HEK293 (cell line): ENCODE data around the gene CD82.

ENCODE experiments used
- CTCF ChIA-PET: fragments of 350-600 bp; formaldehyde crosslinking; extraction: SDS; loops from one replicate; lab custom pipeline; 2021; ENCODE audit warnings: antibody characterized with exemption; lab: Yijun Ruan, JAX
- POLR2A ChIA-PET: fragments of 300-600 bp; formaldehyde crosslinking; extraction: SDS; loops from one replicate; lab custom pipeline; 2020; ENCODE audit warnings: antibody characterized with exemption, inconsistent platforms; lab: Yijun Ruan, JAX
- H3K27ac ChIP-seq: fragments of 200-500 bp; sonication (Bioruptor generic); 2 replicates; pipeline ENCODE4 v1.5.1; 2014; ENCODE audit warnings: low read depth, low read length, control low read depth, inconsistent platforms; ENCODE audit errors: extremely low read depth
- H3K36me3 ChIP-seq, 2 experiments: fragments of 200-500 bp in 1 of 2; sonication (Bioruptor generic) in 1 of 2; 1 replicate in 1 of 2; 2 replicates in 1 of 2; pipeline ENCODE4 v1.5.1; 2014 to 2017; ENCODE audit warnings: inconsistent platforms in 2 of 2, low read length in 2 of 2; ENCODE audit not compliant: control insufficient read depth in 2 of 2, insufficient read depth in 1 of 2
- H3K4me1 ChIP-seq: fragments of 200-500 bp; sonication (Bioruptor generic); 2 replicates; pipeline ENCODE4 v1.5.1; 2014; ENCODE audit warnings: mild to moderate bottlenecking, low read length, inconsistent platforms; ENCODE audit not compliant: control insufficient read depth, insufficient read depth
- H3K4me3 ChIP-seq: 2 replicates; pipeline ENCODE4 v1.5.1; 2011; ENCODE audit warnings: low read depth, mild to moderate bottlenecking, control low read depth, low read length, moderate library complexity
- H3K9me3 ChIP-seq: fragments of 200-500 bp; sonication (Bioruptor generic); 2 replicates; pipeline ENCODE4 v1.5.1; 2014; ENCODE audit warnings: low read depth, low read length, inconsistent platforms; ENCODE audit not compliant: control insufficient read depth, insufficient read depth
- ATF2 ChIP-seq: fragments of 450-650 bp; formaldehyde crosslinking; IDR thresholded peaks from 2 replicates; pipeline ENCODE4 v1.5.1; 2016; ENCODE audit warnings: missing biosample characterization, missing genetic modification characterization, low read depth
- EGR2 ChIP-seq: fragments of 450-650 bp; formaldehyde crosslinking; IDR thresholded peaks from 2 replicates; pipeline ENCODE4 v1.5.1; 2016; ENCODE audit warnings: low read depth, missing biosample characterization, missing genetic modification characterization
- ELK4 ChIP-seq: IDR thresholded peaks from 2 replicates; pipeline ENCODE4 v1.6.1; 2011; ENCODE audit warnings: mild to moderate bottlenecking, low read depth, low read length, borderline replicate concordance
- KLF16 ChIP-seq: fragments of 450-650 bp; formaldehyde crosslinking; IDR thresholded peaks from 2 replicates; pipeline ENCODE4 v1.5.1; 2017; ENCODE audit warnings: missing biosample characterization, missing genetic modification characterization
- KLF17 ChIP-seq: fragments of 450-650 bp; formaldehyde crosslinking; IDR thresholded peaks from 2 replicates; pipeline ENCODE4 v1.5.1; 2016; ENCODE audit warnings: missing biosample characterization, missing genetic modification characterization
- PRDM6 ChIP-seq: fragments of 450-650 bp; formaldehyde crosslinking; IDR thresholded peaks from 2 replicates; pipeline ENCODE4 v1.5.1; 2017; ENCODE audit warnings: missing biosample characterization, missing genetic modification characterization
- WT1 ChIP-seq: fragments of 450-650 bp; formaldehyde crosslinking; IDR thresholded peaks from 2 replicates; pipeline ENCODE4 v1.5.1; 2016; ENCODE audit warnings: missing biosample characterization, missing genetic modification characterization
- YY1 ChIP-seq: fragments of 450-650 bp; formaldehyde crosslinking; IDR thresholded peaks from 2 replicates; pipeline ENCODE4 v1.5.1; 2018; ENCODE audit warnings: missing biosample characterization, missing genetic modification characterization
- ZBTB26 ChIP-seq: fragments of 450-650 bp; formaldehyde crosslinking; optimal IDR thresholded peaks from 2 replicates; pipeline ENCODE3; 2016; ENCODE audit warnings: missing biosample characterization, mild to moderate bottlenecking, missing genetic modification characterization
- ZNF175 ChIP-seq: fragments of 450-650 bp; formaldehyde crosslinking; IDR thresholded peaks from 2 replicates; pipeline ENCODE4 v1.5.1; 2016; ENCODE audit warnings: missing biosample characterization, missing genetic modification characterization
- ZNF324 ChIP-seq: fragments of 450-650 bp; formaldehyde crosslinking; IDR thresholded peaks from 2 replicates; pipeline ENCODE4 v1.5.1; 2016; ENCODE audit warnings: missing biosample characterization, missing genetic modification characterization
- ZNF350 ChIP-seq: fragments of 450-650 bp; formaldehyde crosslinking; IDR thresholded peaks from 2 replicates; pipeline ENCODE4 v1.5.0; 2017; ENCODE audit warnings: missing biosample characterization, mild to moderate bottlenecking, missing genetic modification characterization
- ZNF530 ChIP-seq: fragments of 450-650 bp; formaldehyde crosslinking; IDR thresholded peaks from 2 replicates; pipeline ENCODE4 v1.5.1; 2016; ENCODE audit warnings: low read depth, missing biosample characterization, missing genetic modification characterization
- ZNF544 ChIP-seq: fragments of 450-650 bp; formaldehyde crosslinking; IDR thresholded peaks from 2 replicates; pipeline ENCODE4 v1.5.0; 2017; ENCODE audit warnings: missing biosample characterization, missing genetic modification characterization
- ZNF549 ChIP-seq: fragments of 450-650 bp; IDR thresholded peaks from 2 replicates; pipeline ENCODE4 v1.5.1; 2018; ENCODE audit warnings: missing biosample characterization, missing genetic modification characterization, mild to moderate bottlenecking, inconsistent platforms, moderate library complexity
- ZNF580 ChIP-seq: fragments of 450-650 bp; formaldehyde crosslinking; IDR thresholded peaks from 2 replicates; pipeline ENCODE4 v1.5.1; 2016; ENCODE audit warnings: missing biosample characterization, missing genetic modification characterization
- ZNF629 ChIP-seq: fragments of 450-650 bp; formaldehyde crosslinking; IDR thresholded peaks from 2 replicates; pipeline ENCODE4 v1.5.1; 2017; ENCODE audit warnings: missing biosample characterization, missing genetic modification characterization
- ZNF654 ChIP-seq: fragments of 450-650 bp; formaldehyde crosslinking; IDR thresholded peaks from 2 replicates; pipeline ENCODE4 v1.5.1; 2016; ENCODE audit warnings: low read depth, missing biosample characterization, missing genetic modification characterization
- ZNF704 ChIP-seq: fragments of 450-650 bp; formaldehyde crosslinking; IDR thresholded peaks from 2 replicates; pipeline ENCODE4 v1.5.1; 2016; ENCODE audit warnings: missing biosample characterization, missing genetic modification characterization
- ZNF843 ChIP-seq: fragments of 450-650 bp; formaldehyde crosslinking; IDR thresholded peaks from 2 replicates; pipeline ENCODE4 v1.5.1; 2016; ENCODE audit warnings: missing biosample characterization, missing genetic modification characterization
- ZSCAN16 ChIP-seq: fragments of 450-650 bp; formaldehyde crosslinking; IDR thresholded peaks from 2 replicates; pipeline ENCODE4 v1.5.1; 2016; ENCODE audit warnings: missing biosample characterization, missing genetic modification characterization
- ZSCAN23 ChIP-seq: fragments of 450-650 bp; formaldehyde crosslinking; IDR thresholded peaks from 2 replicates; pipeline ENCODE4 v1.5.1; 2016; ENCODE audit warnings: missing biosample characterization, missing genetic modification characterization

Gene CD82

GRCh38 chr11:44602891-44603310, 37.4 kb downstream of the CD82 start:
- no peak for TF ChIP-seq ZBTB26 (tag by site-specific recombination)
- no peak for TF ChIP-seq ZNF530 (tag by site-specific recombination)
- no peak for TF ChIP-seq ATF2 (tag by site-specific recombination)
- no peak for TF ChIP-seq ZNF175 (tag by site-specific recombination)
- no peaks in the 10 kb centered on the region; the same call in 1 of the 2 replicates for H3K4me1 ChIP-seq
- POLR2A ChIA-PET = no interaction called here
- H3K36me3 ChIP-seq = no peaks in the 10 kb centered on the region
- H3K4me3 ChIP-seq = no peak overlapping the region
- CTCF ChIA-PET = interaction anchor here (0.7 to 1.4 kb wide), 3 partner anchors 14 to 333 kb away, joined by 3 to 6 read pairs (median 3); no protein-coding TSS in a partner anchor
- no peaks in the 10 kb centered on the region for H3K9me3 ChIP-seq
- H3K27ac ChIP-seq = no peak overlapping the region

- no peak overlapping the region for H3K4me3 ChIP-seq
- TF ChIP-seq ZNF544 = no peak
- no peak for TF ChIP-seq ZNF549 (tag by site-specific recombination)
- TF ChIP-seq EGR2 (tag by site-specific recombination) = peak; percentile 37; the same call in 1 of the 2 replicates
- TF ChIP-seq, all 188 proteins: peak for 1
- POLR2A ChIA-PET = no interaction called here
- no peaks in the 10 kb centered on the region for H3K36me3 ChIP-seq
- peaks cover 7% of the 10 kb centered on the region for H3K4me1 ChIP-seq
- CTCF ChIA-PET = interaction anchor here (0.6 to 1.2 kb wide), 6 partner anchors 12 to 471 kb away, joined by 3 to 4 read pairs (median 3); no protein-coding TSS in a partner anchor
- no peak overlapping the region for H3K27ac ChIP-seq
- no peaks in the 10 kb centered on the region for H3K9me3 ChIP-seq
These were observed 38.7 kb downstream of the CD82 start for GRCh38 chr11:44604171-44604581.

GRCh38 chr11:44605068-44605708, 39.7 kb downstream of the CD82 start:
- CTCF ChIA-PET = interaction anchor here (0.7 to 2.7 kb wide), 4 partner anchors 11 to 79 kb away, joined by 3 to 13 read pairs (median 4); no protein-coding TSS in a partner anchor
- TF ChIP-seq ZNF843 (tag by site-specific recombination) (no peak), ZNF704 (tag by site-specific recombination) (no peak), KLF16 (tag by site-specific recombination) (no peak), ZSCAN23 (tag by site-specific recombination) (no peak), WT1 (tag by site-specific recombination) (no peak), ZNF324 (no peak), ZNF580 (tag by site-specific recombination) (no peak), ZNF350 (tag by site-specific recombination) (no peak), ZNF654 (tag by site-specific recombination) (no peak), PRDM6 (tag by site-specific recombination) (no peak), YY1 (tag by site-specific recombination) (no peak), ZSCAN16 (tag by site-specific recombination) (no peak), ZNF629 (tag by site-specific recombination) (no peak), ELK4 (no peak), KLF17 (tag by site-specific recombination) (no peak)

More at GRCh38 chr11:44605068-44605708, 39.7 kb downstream of the CD82 start:
- Histone ChIP-seq H3K9me3 (no peaks in the 10 kb centered on the region), H3K4me3 (no peak overlapping the region), H3K27ac (no peak overlapping the region), H3K36me3 (no peaks in the 10 kb centered on the region), H3K4me1 (peaks cover 7% of the 10 kb centered on the region)
- POLR2A ChIA-PET = no interaction called here
